ENCODE results near the gene CASQ1.
A peak's percentile ranks its signal among the peaks of the same experiment; 100 is the strongest.

CASQ1 gene

DNA sequence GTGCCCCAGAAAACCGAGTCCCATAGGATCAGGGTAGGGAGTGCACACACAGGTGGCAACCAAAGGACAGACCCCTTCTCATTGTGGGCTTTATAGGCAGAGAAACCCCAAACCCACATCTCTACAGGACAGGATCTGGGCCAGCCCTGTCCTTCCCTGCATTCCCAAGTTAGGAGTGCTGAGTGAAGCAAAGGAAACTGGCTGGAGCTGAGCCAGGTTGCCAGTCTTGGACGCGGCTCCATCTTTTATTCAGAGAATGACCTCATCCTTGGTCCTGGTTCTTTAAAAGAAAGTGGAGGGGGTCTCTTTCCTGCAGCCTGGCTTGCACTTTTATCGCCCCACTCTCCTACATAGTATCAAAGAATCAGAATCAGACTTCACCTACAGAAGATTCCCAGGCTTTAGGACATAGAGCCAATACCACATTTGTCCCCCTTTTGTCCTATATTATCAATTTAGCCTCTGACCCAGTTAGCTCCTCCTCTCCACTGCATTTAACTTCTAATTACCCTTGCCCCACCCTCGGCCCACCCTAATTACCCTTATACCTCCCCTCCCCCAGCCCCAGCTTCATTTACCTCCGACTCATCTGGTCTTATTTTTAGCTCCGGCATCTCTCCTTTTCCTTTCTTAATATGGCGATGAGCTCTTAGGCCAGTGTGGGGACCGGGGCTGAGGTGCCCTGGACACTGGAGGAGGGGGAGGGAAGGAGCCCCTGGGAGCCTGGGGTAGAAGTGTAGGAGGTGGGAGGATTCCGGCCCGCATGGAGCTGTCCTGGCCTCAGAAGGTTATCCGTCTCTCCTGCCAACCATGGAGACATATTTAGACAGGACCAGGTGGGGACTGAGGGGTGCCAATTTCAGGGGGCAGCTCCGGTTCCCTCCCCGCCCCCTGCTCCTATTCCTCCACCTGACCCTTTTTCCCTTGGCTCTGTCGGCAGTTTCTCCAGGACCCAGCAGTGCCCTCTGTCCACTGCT is at the start of gene CASQ1:
CASQ1 (plus strand) TSS at position 927 of the 977 bp plus-strand sequence. CDS start 177 bp downstream, outside the sequence.
- peak; percentile 62 for DNase-seq (ENCODE audit: low spot score)

DNA sequence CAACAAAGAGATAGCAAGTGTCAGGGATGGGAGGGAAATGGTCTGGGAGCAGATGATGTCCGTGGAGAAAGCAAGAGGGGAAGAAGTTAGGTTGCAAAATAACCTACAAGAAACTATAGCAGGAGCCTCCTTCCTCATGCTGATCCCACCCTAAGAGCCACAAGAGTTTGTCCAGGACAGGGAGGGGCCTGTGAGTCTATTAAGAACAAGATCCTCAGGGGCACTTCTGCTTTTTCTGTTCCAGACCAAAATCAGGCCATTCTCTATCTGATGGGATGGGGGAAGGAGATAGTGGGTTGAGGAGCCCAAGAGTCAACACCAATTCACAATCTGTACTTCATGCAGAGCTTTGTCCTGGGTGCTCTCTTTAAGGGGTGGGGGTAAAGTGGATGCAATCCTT is 46.7 kb upstream of the CASQ1 start:
- no peak for DNase-seq (ENCODE audit: low spot score)

DNA sequence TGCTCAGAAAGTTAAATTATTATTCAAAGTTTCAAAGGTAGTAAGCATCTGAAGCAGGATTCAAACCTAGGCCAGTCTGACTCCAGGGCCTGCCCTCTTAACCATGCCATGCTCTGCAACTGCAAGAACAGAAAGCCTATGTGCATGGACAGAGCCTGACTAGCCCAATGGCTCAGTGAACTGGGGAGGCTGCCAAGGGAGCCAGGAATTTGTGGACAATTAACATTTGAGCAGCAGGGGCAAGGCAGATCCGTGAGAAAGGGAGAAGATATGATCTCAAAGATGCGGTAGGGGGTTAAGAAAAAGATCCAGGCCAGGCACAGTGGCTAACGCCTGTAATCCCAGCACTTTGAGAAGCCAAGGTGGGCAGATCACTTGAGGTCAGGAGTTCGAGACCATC is 45.5 kb upstream of the CASQ1 start:
- peak; percentile 60 for DNase-seq (ENCODE audit: low spot score)

DNA sequence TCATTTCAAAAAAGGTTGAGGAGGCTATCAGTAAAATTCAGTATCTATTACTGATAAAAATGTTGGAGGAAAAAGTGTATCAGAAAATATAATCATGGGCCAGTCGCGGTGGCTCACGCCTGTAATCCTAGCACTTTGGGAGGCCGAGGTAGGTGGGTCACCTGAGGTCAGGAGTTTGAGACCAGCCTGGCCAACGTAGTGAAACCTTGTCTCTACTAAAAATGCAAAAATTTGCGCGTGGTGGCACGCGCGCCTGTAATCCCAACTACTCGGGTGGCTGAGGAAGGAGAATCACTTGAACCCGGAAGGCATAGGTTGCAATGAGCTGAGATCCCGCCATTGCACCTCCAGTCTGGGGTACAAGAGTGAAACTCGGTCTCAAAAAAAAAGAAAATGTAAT is 44.3 kb upstream of the CASQ1 start:
- DNase-seq (ENCODE audit: low spot score): no peak

DNA sequence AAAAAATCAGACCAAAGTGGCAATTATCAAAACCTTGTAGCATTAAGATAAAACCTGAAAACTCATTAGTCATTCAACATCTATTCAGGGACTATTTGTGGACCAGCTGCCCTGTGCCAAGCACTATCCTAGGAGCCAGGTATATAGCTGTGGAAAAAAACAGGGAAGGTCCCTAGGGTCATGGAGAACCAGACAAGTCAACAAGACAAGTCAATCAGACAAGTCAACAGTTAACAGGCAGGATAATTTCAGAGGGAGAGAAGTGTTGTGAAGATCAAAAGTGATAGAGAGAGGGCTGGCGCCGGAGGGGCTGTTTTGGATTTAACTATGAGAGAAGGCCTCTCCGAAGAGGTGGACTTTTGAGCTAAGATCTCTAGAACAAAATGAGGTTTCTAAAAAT is 42.3 kb upstream of the CASQ1 start:
- no peak for DNase-seq (ENCODE audit: low spot score)

DNA sequence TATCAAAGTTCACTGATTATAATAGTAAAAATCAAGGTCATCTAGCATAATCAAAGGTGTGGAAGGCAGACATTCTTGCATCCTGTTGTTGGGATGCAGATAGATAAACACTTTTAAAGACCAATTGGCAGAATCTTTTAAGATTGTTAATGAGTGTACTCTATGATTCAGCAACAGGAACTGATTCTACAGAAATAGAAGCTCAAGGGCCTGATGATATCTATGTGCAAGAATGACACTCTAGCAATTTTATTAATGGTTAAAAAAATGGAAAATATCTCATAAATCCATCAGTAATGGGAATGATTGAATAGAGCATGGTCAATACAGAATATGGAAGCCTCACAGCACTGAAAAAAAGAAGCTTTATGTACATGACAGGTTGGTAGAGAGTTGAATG is 41.1 kb upstream of the CASQ1 start:
- peak; percentile 41 for DNase-seq (ENCODE audit: low spot score)

DNA sequence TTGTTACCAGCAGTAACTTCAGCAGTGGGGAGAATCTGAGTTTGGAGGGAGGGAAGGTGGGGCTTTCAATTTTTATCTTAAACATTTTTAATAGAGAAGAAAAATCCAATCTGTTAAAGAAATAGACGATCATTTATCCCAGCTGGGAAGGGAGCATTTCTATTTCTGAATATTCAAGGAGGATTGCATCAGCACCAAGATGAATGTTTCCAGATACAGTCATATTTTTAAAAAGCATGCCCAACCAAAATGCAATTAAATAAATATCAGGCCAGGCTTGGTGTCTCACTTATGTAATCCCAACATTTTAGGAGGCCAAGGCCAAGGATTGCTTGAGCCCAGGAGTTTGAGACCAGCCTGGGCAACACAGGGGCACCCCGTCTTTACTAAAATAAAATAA is 40.7 kb upstream of the CASQ1 start:
- peak; percentile 78 for DNase-seq (ENCODE audit: low spot score)

DNA sequence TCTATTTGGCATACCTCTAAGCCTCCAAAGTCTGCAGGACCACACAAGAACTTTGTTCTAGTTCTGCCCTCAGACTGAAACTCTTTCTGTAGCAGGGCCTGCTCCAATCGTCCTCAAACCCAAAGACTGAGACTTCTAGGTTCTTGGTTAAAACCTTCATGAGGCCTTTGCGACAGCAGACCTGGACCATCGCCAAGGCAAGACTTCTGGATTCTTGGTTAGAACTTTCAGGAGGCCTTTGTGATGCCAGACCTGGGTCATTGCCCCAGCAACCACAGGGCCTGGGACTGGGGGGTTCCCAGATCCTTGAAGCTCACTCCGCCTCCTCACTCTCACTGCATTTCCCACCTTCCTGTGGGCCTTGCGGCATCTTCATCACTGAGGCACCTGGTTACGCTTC is 39.1 kb upstream of the CASQ1 start, which contains the start of gene ATP1A4:
ATP1A4 (plus strand) TSS at position 301 of the 400 bp plus-strand sequence. CDS start 438 bp downstream, outside the sequence.
- DNase-seq (ENCODE audit: low spot score): no peak

DNA sequence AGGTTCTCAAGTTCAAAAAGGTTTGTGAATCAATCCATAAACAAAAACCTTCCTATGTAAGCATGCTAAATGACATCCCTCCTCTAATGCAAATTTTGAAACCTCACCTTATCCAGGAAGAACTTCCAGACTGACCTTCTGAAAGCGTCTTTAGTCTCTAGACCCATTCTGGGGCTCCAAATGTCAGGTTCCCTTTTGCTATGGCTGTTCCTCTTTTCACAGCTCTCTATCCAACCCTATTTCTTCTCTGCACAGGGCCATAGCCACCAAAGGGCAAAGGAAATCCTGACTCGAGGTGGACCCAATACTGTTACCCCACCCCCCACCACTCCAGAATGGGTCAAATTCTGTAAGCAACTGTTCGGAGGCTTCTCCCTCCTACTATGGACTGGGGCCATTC is 35.6 kb upstream of the CASQ1 start:
- DNase-seq (ENCODE audit: low spot score): no peak

DNA sequence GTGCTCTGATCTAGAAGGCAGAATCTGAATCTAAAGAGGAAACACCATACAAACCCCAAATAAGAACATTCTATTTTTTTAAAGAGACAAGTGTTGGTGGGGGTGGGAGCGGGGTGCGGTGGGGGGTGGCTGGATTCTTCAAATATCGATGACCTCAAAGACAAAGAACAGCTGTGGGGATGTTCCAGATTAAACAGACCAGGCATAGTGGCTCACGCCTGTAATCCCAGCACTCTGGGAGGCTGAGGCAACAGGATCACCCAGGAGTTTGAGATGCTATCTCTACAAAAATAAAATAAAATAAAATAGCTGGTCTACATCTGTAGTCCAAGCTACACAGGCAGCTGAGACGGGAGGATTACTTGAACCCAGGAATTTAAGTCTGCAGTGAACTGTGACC is 34.0 kb upstream of the CASQ1 start:
- DNase-seq (ENCODE audit: low spot score): no peak

DNA sequence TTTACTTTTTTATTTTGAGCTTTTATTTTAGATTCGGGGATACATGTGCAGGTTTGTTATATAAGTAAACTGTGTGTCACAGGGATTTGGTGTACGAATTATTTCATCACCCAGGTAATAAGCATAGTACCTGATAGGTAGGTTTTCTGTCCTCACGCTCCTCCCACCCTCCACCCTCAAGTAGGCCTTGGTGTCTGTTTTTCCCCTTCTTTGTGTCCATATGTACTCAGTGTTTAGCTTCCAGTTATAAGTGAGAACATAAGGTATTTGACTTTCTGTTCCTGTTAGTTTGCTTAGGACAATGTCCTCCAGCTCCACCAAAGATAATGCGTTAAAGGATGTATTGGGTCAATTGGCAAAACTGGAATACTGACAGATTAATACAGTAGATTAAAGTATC is 33.2 kb upstream of the CASQ1 start:
- DNase-seq (ENCODE audit: low spot score): no peak

DNA sequence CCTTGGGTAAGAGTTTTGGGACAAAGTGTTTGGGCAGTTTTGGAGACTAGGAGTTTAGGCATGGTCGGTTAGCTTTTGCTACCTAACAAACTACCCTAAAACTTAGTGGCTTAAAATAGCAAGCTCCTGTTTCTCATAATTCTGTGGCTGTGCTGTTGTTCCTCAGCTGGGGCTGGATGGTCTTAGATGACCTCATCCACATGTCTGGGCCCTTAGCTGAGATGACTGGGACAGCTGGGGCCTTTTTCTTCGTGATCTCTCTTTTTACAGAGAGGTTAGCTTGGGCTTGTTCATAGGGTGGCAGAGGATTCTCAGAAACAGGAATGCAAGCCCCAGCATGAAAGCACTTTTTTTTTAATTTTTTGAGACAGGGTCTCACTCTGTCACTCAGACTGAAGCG is 32.3 kb upstream of the CASQ1 start:
- no peak for DNase-seq (ENCODE audit: low spot score)

DNA sequence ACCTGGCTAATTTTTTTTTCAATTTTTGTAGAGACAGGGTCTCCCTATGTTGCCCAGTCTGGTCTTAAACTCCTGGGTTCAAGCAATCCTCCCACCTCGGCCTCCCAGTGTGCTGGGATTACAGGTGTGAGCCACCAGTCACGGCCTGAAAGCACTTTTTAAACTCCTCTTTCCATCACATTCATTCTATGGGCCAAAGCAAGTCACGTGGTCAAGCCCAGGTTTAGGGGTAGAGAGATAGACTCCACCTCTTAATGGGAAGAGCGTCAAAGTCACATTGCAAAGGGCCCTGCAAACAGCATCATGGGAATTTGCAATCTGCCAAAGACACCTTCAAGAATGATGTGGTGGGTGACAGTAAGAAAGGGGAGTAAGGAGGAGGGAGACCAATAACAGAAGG is 31.8 kb upstream of the CASQ1 start:
- DNase-seq (ENCODE audit: low spot score): no peak

DNA sequence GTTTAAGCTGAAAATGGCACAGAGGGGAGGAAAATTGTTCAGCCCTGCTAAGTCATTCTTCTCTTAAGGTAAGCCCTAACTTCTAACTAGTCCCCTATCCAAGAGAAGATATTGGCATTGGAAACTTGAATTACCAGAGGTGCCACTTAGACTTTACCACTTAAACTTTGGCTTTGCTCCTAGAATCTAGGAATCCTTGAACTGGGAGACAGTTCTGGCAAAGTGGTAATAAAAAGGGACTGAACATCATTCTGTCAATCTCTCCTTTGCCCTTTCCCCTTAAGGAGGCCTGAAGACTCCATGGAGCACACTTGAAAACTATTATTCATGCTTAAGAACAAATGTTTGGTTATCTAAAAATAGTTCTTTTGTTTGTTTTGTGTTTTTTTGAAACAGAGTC is 30.5 kb upstream of the CASQ1 start:
- DNase-seq (ENCODE audit: low spot score): no peak

DNA sequence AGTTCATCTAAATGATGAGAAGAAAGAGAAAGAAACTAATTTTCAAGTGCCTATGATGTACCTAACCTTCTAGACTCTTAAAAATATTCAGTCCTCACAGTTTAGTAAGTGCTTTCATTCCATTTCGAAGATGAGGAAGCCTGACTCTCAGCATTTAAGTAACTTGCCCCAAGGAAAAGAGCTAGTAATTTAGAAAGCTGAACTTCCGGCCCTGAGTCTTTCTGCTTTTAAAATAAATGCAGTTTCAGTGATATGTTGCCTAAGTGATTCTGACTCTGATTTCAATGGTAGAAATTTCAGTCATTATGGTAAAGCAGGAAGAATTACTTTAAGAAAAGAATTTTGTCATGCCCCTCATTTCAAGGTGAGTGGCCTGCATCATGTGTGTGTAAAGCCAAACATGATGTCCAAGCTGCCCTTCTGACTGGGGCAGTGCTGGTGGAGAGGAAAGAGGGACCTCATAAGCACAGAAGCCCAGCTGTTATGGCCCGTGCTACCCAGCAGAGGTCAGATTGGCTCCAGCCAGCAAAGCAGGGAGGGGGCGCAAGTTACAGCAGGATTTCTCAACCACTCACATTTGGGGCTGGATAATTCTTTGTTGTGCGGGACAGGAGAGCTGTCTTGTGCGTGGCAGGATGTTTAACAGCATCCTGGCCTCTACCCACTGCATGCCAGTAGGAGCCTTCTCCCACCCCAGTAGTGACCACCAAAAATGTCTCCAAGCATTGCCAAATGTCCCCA is 28.2 kb upstream of the CASQ1 start:
- DNase-seq (ENCODE audit: low spot score): peak; percentile 67

DNA sequence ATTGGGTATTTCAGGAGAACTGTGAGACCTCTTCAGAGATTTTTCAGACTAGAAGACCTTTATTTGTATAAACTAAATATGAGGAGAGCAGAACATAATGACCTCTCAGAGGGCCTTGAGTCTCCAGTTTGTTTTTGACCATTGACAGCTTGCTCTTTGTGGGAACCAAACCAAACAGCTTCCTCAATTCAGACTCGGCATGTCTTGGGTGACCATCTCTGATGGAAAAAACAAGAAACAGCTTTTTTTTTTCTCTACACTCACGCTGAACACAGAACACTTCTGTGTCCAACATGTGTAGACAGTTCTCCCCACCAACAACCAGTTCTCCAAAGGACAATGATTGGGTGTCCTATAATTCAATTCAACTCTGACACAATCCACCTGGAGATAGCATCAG is 27.4 kb upstream of the CASQ1 start:
- no peak for DNase-seq (ENCODE audit: low spot score)

DNA sequence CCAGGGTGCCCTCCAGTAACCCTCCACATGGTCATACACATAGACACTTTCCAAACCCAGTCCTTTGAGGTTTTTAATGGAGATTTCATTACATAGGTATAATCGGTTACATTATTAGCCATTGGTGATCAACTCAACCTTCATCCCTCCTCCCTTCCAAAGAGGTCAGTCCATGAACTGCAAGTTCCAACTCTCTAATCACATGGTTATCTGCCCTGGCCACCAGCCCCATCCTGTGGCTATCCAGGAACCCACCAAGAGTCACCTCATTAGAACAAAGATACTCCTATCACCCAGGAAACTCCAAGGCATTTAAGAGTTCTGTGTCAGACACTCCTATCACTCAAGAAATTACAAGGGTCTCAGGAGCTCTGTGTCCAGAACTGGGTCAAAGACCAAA is 26.8 kb upstream of the CASQ1 start:
- no peak for DNase-seq (ENCODE audit: low spot score)

DNA sequence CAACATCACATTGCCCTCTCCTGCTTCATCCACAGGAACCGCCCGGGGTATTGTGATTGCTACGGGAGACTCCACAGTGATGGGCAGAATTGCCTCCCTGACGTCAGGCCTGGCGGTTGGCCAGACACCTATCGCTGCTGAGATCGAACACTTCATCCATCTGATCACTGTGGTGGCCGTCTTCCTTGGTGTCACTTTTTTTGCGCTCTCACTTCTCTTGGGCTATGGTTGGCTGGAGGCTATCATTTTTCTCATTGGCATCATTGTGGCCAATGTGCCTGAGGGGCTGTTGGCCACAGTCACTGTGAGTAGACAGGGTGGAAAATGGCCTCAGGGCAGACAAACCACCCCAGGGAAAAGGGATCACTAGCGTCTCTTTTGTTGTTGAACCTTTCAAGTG is 26.3 kb upstream of the CASQ1 start:
- no peak for DNase-seq (ENCODE audit: low spot score)

DNA sequence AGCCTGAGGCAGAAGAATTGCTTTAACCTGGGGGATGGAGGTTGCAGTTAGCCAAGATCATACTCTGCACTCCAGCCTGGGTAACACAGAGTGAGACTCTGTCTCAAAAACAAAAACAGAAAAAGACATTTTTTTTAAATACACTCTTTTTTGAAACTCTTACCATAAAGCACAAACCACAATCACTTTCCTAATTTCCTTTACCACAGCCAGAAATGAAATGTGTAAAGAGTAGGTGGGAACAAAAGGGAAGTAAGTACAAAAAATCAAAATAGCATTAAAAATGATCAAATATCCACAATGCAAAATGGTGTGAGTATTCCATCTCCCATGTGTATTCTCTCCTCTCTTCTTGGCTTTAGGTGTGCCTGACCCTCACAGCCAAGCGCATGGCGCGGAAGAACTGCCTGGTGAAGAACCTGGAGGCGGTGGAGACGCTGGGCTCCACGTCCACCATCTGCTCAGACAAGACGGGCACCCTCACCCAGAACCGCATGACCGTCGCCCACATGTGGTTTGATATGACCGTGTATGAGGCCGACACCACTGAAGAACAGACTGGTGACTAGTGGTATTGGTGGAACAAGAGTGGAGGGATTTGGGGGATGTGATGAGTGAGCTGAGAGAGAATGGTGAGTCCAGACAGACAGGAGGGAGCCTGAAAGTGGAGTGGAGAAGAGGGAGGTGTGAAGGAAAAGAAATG is 24.1 kb upstream of the CASQ1 start:
- no peak for DNase-seq (ENCODE audit: low spot score)

DNA sequence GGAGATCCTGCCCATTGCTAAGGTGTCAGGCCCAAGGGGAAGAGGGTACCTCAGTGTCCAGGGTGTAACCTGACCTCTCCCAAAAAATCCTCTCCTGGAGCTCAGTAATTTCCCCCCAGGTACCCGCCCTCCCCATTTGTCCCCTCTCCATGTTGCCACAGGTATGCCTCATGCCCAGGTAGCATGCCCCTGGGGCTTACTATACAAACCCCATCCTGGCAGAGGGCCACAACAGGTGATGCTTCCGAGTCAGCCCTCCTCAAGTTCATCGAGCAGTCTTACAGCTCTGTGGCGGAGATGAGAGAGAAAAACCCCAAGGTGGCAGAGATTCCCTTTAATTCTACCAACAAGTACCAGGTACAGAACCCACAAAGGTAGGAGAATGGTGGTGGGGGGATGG is 23.3 kb upstream of the CASQ1 start:
- DNase-seq (ENCODE audit: low spot score): no peak

DNA sequence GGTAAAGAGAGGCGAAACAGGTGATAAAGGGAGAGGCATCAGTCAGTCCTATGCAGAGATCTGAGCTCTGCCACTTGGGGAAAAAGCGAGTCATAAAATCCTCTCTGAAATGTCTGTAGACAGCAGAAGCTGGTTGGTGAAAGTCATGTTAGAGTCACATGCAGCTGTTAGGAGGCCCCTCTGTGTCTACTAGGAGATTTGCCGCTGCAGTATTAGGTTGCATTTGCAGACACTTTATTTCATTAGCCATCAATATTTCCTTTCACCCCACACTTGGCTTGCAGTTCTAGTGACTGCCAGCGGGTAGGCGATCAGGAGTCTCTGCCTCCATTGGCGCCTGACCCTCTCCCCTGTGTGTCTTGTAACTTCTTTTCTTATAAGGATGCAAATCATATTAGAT is 22.8 kb upstream of the CASQ1 start:
- no peak for DNase-seq (ENCODE audit: low spot score)

DNA sequence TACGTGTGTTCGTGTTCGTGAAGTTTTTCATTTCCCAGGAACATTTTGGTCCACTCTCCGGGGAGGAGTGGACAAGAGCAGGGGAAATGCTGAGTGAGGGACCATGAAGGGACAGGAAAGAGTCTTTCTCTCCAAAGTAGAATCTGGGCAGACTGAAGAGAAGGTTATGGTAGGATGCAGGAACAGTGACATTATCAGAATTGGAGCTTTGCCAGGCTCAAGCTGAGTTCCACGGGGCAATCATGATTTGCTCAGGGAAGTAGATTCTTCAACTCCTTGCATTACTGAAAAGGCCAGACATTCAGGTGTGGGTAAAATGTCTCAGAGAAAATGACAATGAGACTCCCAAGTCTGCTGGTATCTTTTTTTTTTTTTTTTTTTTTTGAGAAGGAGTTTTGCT is 22.4 kb upstream of the CASQ1 start:
- DNase-seq (ENCODE audit: low spot score): no peak
